A673 (cell line): Measurements from ENCODE around the gene C9orf50.

ENCODE experiments used
- CTCF ChIP-seq: fragments of 300-800, 200-600 bp; sonication (generic); conservative IDR thresholded peaks from 2 replicates; pipeline ENCODE4 v1.5.1; 2017; ENCODE audit warnings: low read depth, mild to moderate bottlenecking, antibody characterized with exemption, low read length, moderate library complexity, mixed read lengths
- EZH2 ChIP-seq: fragments of 200-600 bp; sonication (generic); IDR thresholded peaks from 2 replicates; pipeline ENCODE4 v1.6.1; 2017; ENCODE audit warnings: borderline replicate concordance, low read depth, mild to moderate bottlenecking, mixed read lengths, antibody characterized with exemption, low read length; ENCODE audit not compliant: poor library complexity, severe bottlenecking

- TF ChIP-seq CTCF (no peak), EZH2 (no peak)
Measured at GRCh38 chr9:129624947-129625346, 4.0 kb upstream of the C9orf50 start.
